Bronchial epithelial cell (primary cell): ENCODE measurements around the gene UTP14C. TPM values are rescaled to one million over a fixed set of nuclear protein-coding genes. Genes with fewer than 3 reads are reported as not detected.
A peak's percentile ranks its signal among the peaks of the same experiment; 100 is the strongest.

Source experiments
- DNase-seq: peaks from one replicate; pipeline ENCODE4 v3.0.0-alpha.2; 2010; ENCODE audit warnings: low read depth
- FAIRE-seq: peaks from 2 replicates; lab custom pipeline; 2011; peaks lifted over from hg19 to GRCh38; lab: Jason Lieb, UNC
- H3K27me3 ChIP-seq: 2 replicates; pipeline ENCODE4 v1.5.1; 2011; ENCODE audit warnings: low read length; ENCODE audit not compliant: control insufficient read depth, insufficient read depth
- H3K36me3 ChIP-seq: 2 replicates; pipeline ENCODE4 v1.5.1; 2011; ENCODE audit warnings: low read length; ENCODE audit not compliant: control insufficient read depth, insufficient read depth
- H3K4me3 ChIP-seq: 2 replicates; pipeline ENCODE4 v1.5.1; 2011; ENCODE audit warnings: mild to moderate bottlenecking, low read depth, low read length, control low read depth
- total RNA-seq: library from RNA; depleted of rRNA; stranded (reverse); fragments of >200 nt; gene quantifications from 2 replicates; pipeline ENCODE4 v1.2.1, GENCODE V29; 2014
- TF ChIP-seq, protein P1 (sequence below): IDR thresholded peaks from 2 replicates; pipeline ENCODE4 v1.5.1; 2011; ENCODE audit warnings: mild to moderate bottlenecking, moderate library complexity, low read length, control low read depth, inconsistent platforms; ENCODE audit not compliant: insufficient read depth, severe bottlenecking

The UTP14C gene
- total RNA-seq, 1 donor from 2014 or later: 10.8 TPM

GRCh38 chr13:51995677-51996551, 28.6 kb upstream of the UTP14C start:
- TF ChIP-seq, protein P1, sequence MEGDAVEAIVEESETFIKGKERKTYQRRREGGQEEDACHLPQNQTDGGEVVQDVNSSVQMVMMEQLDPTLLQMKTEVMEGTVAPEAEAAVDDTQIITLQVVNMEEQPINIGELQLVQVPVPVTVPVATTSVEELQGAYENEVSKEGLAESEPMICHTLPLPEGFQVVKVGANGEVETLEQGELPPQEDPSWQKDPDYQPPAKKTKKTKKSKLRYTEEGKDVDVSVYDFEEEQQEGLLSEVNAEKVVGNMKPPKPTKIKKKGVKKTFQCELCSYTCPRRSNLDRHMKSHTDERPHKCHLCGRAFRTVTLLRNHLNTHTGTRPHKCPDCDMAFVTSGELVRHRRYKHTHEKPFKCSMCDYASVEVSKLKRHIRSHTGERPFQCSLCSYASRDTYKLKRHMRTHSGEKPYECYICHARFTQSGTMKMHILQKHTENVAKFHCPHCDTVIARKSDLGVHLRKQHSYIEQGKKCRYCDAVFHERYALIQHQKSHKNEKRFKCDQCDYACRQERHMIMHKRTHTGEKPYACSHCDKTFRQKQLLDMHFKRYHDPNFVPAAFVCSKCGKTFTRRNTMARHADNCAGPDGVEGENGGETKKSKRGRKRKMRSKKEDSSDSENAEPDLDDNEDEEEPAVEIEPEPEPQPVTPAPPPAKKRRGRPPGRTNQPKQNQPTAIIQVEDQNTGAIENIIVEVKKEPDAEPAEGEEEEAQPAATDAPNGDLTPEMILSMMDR: peak; percentile 17
- FAIRE-seq: no peak
- H3K27me3 ChIP-seq: peaks cover 14% of the 10 kb centered on the region
- no peak overlapping the region for H3K4me3 ChIP-seq
- peak; percentile 39 for DNase-seq
- no peaks in the 10 kb centered on the region for H3K36me3 ChIP-seq

GRCh38 chr13:51996641-51997040, 27.9 kb upstream of the UTP14C start:
- H3K36me3 ChIP-seq: no peaks in the 10 kb centered on the region
- peaks cover 14% of the 10 kb centered on the region for H3K27me3 ChIP-seq
- TF ChIP-seq, protein P1: no peak
- FAIRE-seq (no peak), DNase-seq (no peak)
- H3K4me3 ChIP-seq: no peak overlapping the region

GRCh38 chr13:51997186-51997585, 27.3 kb upstream of the UTP14C start:
- H3K27me3 ChIP-seq: peaks cover 14% of the 10 kb centered on the region
- DNase-seq (no peak), FAIRE-seq (no peak)

DNA sequence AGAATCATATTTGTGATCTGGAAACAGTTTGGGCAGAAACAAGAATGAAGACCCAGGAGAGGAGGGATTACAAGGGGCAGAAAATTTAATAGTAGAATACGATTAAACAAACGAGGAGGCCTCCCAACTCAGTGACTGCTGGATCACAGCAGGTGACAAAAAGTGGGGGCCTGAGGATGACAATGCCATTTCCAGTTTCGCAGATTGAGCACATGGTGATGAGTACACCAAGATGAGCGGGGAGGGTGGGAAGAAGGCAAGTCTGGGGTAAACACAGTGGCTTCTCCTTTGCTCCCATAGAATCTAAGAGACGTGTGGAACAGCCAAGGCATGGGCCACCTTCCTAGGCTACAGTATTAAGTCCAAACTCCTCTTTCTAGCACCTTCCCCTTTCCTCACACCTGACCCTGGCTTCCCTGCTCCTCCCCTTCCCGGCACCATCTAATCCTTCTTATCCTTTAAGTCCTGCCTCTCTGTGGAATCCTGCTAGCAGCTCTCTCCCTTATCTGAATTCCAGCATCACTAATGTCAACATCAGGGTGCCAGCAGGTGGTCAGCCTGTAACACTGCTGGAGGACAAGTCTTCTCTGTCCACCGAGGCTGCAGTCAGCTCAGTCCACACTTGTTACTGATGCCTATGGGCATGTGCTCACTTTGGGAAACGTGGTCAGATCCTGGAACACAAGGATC, 26.7 kb upstream of the UTP14C start:
- FAIRE-seq: no peak
- Histone ChIP-seq H3K27me3 (peaks cover 14% of the 10 kb centered on the region), H3K36me3 (no peaks in the 10 kb centered on the region), H3K4me3 (no peak overlapping the region)
- TF ChIP-seq, protein P1: no peak
- DNase-seq: no peak

More at GRCh38 chr13:51997186-51997585, 27.3 kb upstream of the UTP14C start:
- TF ChIP-seq, protein P1: no peak
- no peaks in the 10 kb centered on the region for H3K36me3 ChIP-seq
- H3K4me3 ChIP-seq: no peak overlapping the region

GRCh38 chr13:51998723-51999509, 25.6 kb upstream of the UTP14C start:
- no peak for FAIRE-seq
- DNase-seq: no peak
- TF ChIP-seq, protein P1: no peak
- no peak overlapping the region for H3K4me3 ChIP-seq
- H3K36me3 ChIP-seq: no peaks in the 10 kb centered on the region
- peaks cover 14% of the 10 kb centered on the region for H3K27me3 ChIP-seq
